Neural cell (in vitro differentiated cells): ENCODE measurements around the gene SLC7A6. TPM values are rescaled to one million over a fixed set of nuclear protein-coding genes. Genes with fewer than 3 reads are reported as not detected.

Experiments
- H2AFZ ChIP-seq: fragments of 200-600, 300-800 bp; sonication (generic), shearing (Covaris generic); 2 replicates; pipeline ENCODE4 v1.6.0; 2014; ENCODE audit warnings: low read depth, mild to moderate bottlenecking, antibody characterized with exemption, low read length, moderate library complexity
- H3F3A ChIP-seq: fragments of 200-600 bp; shearing (Covaris generic); 2 replicates; pipeline ENCODE4 v1.6.1; 2016; ENCODE audit warnings: mild to moderate bottlenecking, moderate library complexity, mixed read lengths, antibody characterized with exemption, low read length; ENCODE audit not compliant: insufficient read depth, poor library complexity, severe bottlenecking
- H3K27ac ChIP-seq: fragments of 200-600, 300-800 bp; sonication (generic), shearing (Covaris generic); 2 replicates; pipeline ENCODE4 v1.5.1; 2014; ENCODE audit warnings: mild to moderate bottlenecking, low read length, moderate library complexity
- H3K27me3 ChIP-seq: fragments of 300-800, 200-600 bp; sonication (generic), shearing (Covaris generic); 2 replicates; pipeline ENCODE4 v1.6.0; 2014; ENCODE audit warnings: mild to moderate bottlenecking, low read depth, low read length, moderate library complexity; ENCODE audit not compliant: insufficient read depth
- H3K36me3 ChIP-seq: fragments of 300-800, 200-600 bp; sonication (generic), shearing (Covaris generic); 2 replicates; pipeline ENCODE4 v1.5.1; 2014; ENCODE audit warnings: mild to moderate bottlenecking, antibody characterized with exemption, low read length, moderate library complexity; ENCODE audit not compliant: insufficient read depth
- H3K4me2 ChIP-seq: fragments of 300-800, 200-600 bp; sonication (generic), shearing (Covaris generic); 2 replicates; pipeline ENCODE4 v1.6.0; 2014; ENCODE audit warnings: mild to moderate bottlenecking, low read length
- H3K4me3 ChIP-seq: fragments of 300-800, 200-600 bp; sonication (generic), shearing (Covaris generic); 2 replicates; pipeline ENCODE4 v1.5.1; 2014; ENCODE audit warnings: mild to moderate bottlenecking, low read length, moderate library complexity
- H3K79me2 ChIP-seq: fragments of 200-600 bp; shearing (Covaris generic); replicated peaks from 2 replicates; pipeline ENCODE4 v1.6.0; 2014; ENCODE audit warnings: mild to moderate bottlenecking, low read length, moderate library complexity; ENCODE audit not compliant: insufficient read depth
- H3K9ac ChIP-seq: fragments of 300-800, 200-600 bp; sonication (generic), shearing (Covaris generic); 2 replicates; pipeline ENCODE4 v1.6.1; 2016; ENCODE audit warnings: mild to moderate bottlenecking, low read length, mixed read lengths
- H3K9me2 ChIP-seq: fragments of 200-600 bp; shearing (Covaris generic); 2 replicates; pipeline ENCODE4 v1.6.1; 2016; ENCODE audit warnings: mild to moderate bottlenecking, low read length, mixed read lengths; ENCODE audit not compliant: insufficient read depth
- H3K9me3 ChIP-seq: fragments of 200-600, 300-800 bp; sonication (generic), shearing (Covaris generic); 2 replicates; pipeline ENCODE4 v1.6.1; 2016; ENCODE audit warnings: mild to moderate bottlenecking, mixed run types, low read length, moderate library complexity, mixed read lengths
- H4K20me1 ChIP-seq: fragments of 200-600 bp; shearing (Covaris generic); 2 replicates; pipeline ENCODE4 v1.6.1; 2016; ENCODE audit warnings: mild to moderate bottlenecking, mixed run types; ENCODE audit not compliant: insufficient read depth
- EP300 ChIP-seq: fragments of 450-650 bp; conservative IDR thresholded peaks from 2 replicates; pipeline ENCODE4 v1.6.1; 2014; ENCODE audit warnings: antibody characterized with exemption, mild to moderate bottlenecking, moderate library complexity; ENCODE audit not compliant: poor library complexity, severe bottlenecking
- EZH2 ChIP-seq: fragments of 200-600, 300-800 bp; shearing (Covaris generic), sonication (generic); IDR thresholded peaks from 2 replicates; pipeline ENCODE4 v1.6.1; 2014; ENCODE audit warnings: antibody characterized with exemption, low read length, borderline replicate concordance, mild to moderate bottlenecking; ENCODE audit not compliant: insufficient read depth, poor library complexity, severe bottlenecking
- MXI1 ChIP-seq: fragments of 450-650 bp; conservative IDR thresholded peaks from 2 replicates; pipeline ENCODE4 v1.6.1; 2014; ENCODE audit warnings: antibody characterized with exemption, mild to moderate bottlenecking; ENCODE audit not compliant: poor library complexity, severe bottlenecking
- POLR2AphosphoS5 ChIP-seq: IDR thresholded peaks from 2 replicates; pipeline ENCODE4 v1.6.1; 2012
- RAD21 ChIP-seq: fragments of 450-650 bp; conservative IDR thresholded peaks from 2 replicates; pipeline ENCODE4 v1.6.1; 2014; ENCODE audit warnings: antibody characterized with exemption, mild to moderate bottlenecking, moderate library complexity
- SMC3 ChIP-seq: fragments of 450-650 bp; conservative IDR thresholded peaks from 2 replicates; pipeline ENCODE4 v1.6.1; 2014; ENCODE audit warnings: antibody characterized with exemption, mild to moderate bottlenecking, moderate library complexity; ENCODE audit not compliant: poor library complexity
- TAF1 ChIP-seq: IDR thresholded peaks from 2 replicates; pipeline ENCODE4 v1.6.1; 2012; ENCODE audit warnings: low read depth
- polyA plus RNA-seq: library from polyadenylated mRNA; depleted of rRNA; stranded (reverse); fragments of >200 nt; gene quantifications from 2 replicates; pipeline ENCODE4 v1.2.3, GENCODE V29; 2014
- TF ChIP-seq, protein P1 (sequence below): fragments of 450-650 bp; IDR thresholded peaks from 2 replicates; pipeline ENCODE4 v1.5.1; 2014; ENCODE audit warnings: antibody characterized with exemption, mild to moderate bottlenecking, moderate library complexity; ENCODE audit not compliant: poor library complexity, severe bottlenecking
- TF ChIP-seq, protein P2 (sequence below): IDR thresholded peaks from 2 replicates; pipeline ENCODE4 v1.6.1; 2012; ENCODE audit warnings: borderline replicate concordance

Gene SLC7A6
- polyA plus RNA-seq, 1 donor from 2014 or later = 39.3 TPM

DNA sequence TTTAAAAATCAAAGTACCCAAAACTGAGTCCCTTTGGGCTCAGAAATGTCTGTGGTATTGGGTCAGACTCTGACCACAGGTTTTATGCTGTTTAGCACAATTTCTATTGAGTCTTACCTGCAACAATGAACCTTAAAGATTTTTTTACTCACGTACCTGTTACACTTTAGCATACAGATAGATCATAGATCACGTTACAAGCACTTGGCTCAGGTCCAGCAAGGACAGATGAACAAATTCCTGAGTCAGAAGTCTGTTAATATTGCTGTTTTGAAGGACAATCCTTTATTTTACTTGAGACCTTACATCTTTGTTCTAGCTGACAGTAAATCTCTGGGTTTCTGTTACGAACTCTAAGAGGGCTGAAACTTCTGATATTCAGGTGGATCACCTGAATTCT lies 33.6 kb downstream of the SLC7A6 start:
- no peaks in the 10 kb centered on the region for H3K27me3 ChIP-seq
- H3F3A ChIP-seq = no peaks in the 10 kb centered on the region
- no peaks in the 10 kb centered on the region for H3K9me2 ChIP-seq
- no peak overlapping the region for H3K4me3 ChIP-seq
- H2AFZ ChIP-seq = no peak overlapping the region
- TF ChIP-seq MXI1 (no peak), EZH2 (no peak), POLR2AphosphoS5 (no peak), TAF1 (no peak), RAD21 (no peak), SMC3 (no peak), EP300 (no peak)
- TF ChIP-seq, protein P1, sequence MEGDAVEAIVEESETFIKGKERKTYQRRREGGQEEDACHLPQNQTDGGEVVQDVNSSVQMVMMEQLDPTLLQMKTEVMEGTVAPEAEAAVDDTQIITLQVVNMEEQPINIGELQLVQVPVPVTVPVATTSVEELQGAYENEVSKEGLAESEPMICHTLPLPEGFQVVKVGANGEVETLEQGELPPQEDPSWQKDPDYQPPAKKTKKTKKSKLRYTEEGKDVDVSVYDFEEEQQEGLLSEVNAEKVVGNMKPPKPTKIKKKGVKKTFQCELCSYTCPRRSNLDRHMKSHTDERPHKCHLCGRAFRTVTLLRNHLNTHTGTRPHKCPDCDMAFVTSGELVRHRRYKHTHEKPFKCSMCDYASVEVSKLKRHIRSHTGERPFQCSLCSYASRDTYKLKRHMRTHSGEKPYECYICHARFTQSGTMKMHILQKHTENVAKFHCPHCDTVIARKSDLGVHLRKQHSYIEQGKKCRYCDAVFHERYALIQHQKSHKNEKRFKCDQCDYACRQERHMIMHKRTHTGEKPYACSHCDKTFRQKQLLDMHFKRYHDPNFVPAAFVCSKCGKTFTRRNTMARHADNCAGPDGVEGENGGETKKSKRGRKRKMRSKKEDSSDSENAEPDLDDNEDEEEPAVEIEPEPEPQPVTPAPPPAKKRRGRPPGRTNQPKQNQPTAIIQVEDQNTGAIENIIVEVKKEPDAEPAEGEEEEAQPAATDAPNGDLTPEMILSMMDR = no peak
- TF ChIP-seq, protein P2, sequence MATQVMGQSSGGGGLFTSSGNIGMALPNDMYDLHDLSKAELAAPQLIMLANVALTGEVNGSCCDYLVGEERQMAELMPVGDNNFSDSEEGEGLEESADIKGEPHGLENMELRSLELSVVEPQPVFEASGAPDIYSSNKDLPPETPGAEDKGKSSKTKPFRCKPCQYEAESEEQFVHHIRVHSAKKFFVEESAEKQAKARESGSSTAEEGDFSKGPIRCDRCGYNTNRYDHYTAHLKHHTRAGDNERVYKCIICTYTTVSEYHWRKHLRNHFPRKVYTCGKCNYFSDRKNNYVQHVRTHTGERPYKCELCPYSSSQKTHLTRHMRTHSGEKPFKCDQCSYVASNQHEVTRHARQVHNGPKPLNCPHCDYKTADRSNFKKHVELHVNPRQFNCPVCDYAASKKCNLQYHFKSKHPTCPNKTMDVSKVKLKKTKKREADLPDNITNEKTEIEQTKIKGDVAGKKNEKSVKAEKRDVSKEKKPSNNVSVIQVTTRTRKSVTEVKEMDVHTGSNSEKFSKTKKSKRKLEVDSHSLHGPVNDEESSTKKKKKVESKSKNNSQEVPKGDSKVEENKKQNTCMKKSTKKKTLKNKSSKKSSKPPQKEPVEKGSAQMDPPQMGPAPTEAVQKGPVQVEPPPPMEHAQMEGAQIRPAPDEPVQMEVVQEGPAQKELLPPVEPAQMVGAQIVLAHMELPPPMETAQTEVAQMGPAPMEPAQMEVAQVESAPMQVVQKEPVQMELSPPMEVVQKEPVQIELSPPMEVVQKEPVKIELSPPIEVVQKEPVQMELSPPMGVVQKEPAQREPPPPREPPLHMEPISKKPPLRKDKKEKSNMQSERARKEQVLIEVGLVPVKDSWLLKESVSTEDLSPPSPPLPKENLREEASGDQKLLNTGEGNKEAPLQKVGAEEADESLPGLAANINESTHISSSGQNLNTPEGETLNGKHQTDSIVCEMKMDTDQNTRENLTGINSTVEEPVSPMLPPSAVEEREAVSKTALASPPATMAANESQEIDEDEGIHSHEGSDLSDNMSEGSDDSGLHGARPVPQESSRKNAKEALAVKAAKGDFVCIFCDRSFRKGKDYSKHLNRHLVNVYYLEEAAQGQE = no peak
- no peaks in the 10 kb centered on the region for H4K20me1 ChIP-seq
- no peak overlapping the region for H3K27ac ChIP-seq
- no peaks in the 10 kb centered on the region for H3K36me3 ChIP-seq
- no peaks in the 10 kb centered on the region for H3K9me3 ChIP-seq
- no peaks in the 10 kb centered on the region for H3K79me2 ChIP-seq
- no peak overlapping the region for H3K9ac ChIP-seq
- H3K4me2 ChIP-seq = no peak overlapping the region

DNA sequence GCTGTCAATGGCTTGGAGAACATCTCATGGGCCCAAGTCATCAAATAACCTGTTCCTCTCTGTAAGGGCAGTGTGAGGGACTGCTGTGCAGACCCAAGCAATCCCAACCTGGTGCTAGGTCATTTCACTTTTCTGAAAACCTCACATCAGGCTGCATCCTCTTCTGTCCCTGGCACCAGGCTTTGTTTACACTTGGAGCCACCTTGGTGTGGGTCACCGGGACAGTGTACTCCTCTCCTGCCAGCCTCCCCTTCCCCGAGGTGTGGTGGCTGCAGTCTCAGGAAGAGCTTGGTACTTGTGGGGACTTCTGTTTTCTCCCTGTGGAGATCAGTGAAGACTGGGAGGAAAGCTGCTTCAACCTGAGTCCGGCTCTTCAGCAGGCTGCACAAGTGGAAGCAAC lies 34.0 kb downstream of the SLC7A6 start:
- no peak overlapping the region for H2AFZ ChIP-seq
- H3K4me2 ChIP-seq = no peak overlapping the region
- no peaks in the 10 kb centered on the region for H3K36me3 ChIP-seq
- no peaks in the 10 kb centered on the region for H3K9me2 ChIP-seq
- no peaks in the 10 kb centered on the region for H3K79me2 ChIP-seq
- no peaks in the 10 kb centered on the region for H4K20me1 ChIP-seq
- H3K27me3 ChIP-seq = no peaks in the 10 kb centered on the region
- no peak overlapping the region for H3K9ac ChIP-seq
- no peak overlapping the region for H3K4me3 ChIP-seq
- TF ChIP-seq, protein P1 = no peak
- TF ChIP-seq, protein P2 = no peak
- TF ChIP-seq RAD21 (no peak), TAF1 (no peak), EZH2 (no peak), SMC3 (no peak), POLR2AphosphoS5 (no peak), EP300 (no peak), MXI1 (no peak)
- H3K9me3 ChIP-seq = no peaks in the 10 kb centered on the region
- no peaks in the 10 kb centered on the region for H3F3A ChIP-seq
- H3K27ac ChIP-seq = no peak overlapping the region
